ENCODE results near the gene NHS.
"Not testable (repeated sequence)": the region's sequence is repeated elsewhere in the genome, so short reads cannot be mapped to it uniquely, and the experiment has no call there.

NHS gene

GRCh38 chrX:17442898-17443297 lies 67.9 kb downstream of the NHS start:
- TF ChIP-seq CTCF (IDR thresholded peaks at IDR 0.05; ENCODE audit: insufficient read depth, missing control alignments) = no peak
- FAIRE-seq (no peak), DNase-seq (ENCODE audit: insufficient read length, low spot score) (no peak)

GRCh38 chrX:17443556-17443955 lies 68.6 kb downstream of the NHS start:
- FAIRE-seq (no peak), DNase-seq (ENCODE audit: insufficient read length, low spot score) (no peak)
- no peak for TF ChIP-seq CTCF (IDR thresholded peaks at IDR 0.05; ENCODE audit: insufficient read depth, missing control alignments)

GRCh38 chrX:17446269-17446668 lies 71.3 kb downstream of the NHS start:
- not testable (repeated sequence) for DNase-seq (ENCODE audit: insufficient read length, low spot score); FAIRE-seq

- no peak for TF ChIP-seq CTCF (IDR thresholded peaks at IDR 0.05; ENCODE audit: insufficient read depth, missing control alignments)
- FAIRE-seq (no peak), DNase-seq (ENCODE audit: insufficient read length, low spot score) (no peak)
Measured at GRCh38 chrX:17448188-17448587, 73.2 kb downstream of the NHS start.

- no peak for DNase-seq (ENCODE audit: insufficient read length, low spot score)
- no peak for FAIRE-seq
- TF ChIP-seq CTCF (IDR thresholded peaks at IDR 0.05; ENCODE audit: insufficient read depth, missing control alignments) = no peak
Measured at GRCh38 chrX:17449866-17450265, 74.9 kb downstream of the NHS start.

GRCh38 chrX:17453788-17454187 lies 78.8 kb downstream of the NHS start:
- no peak for TF ChIP-seq CTCF (IDR thresholded peaks at IDR 0.05; ENCODE audit: insufficient read depth, missing control alignments)
- FAIRE-seq (no peak), DNase-seq (ENCODE audit: insufficient read length, low spot score) (no peak)

- TF ChIP-seq CTCF (IDR thresholded peaks at IDR 0.05; ENCODE audit: insufficient read depth, missing control alignments) = no peak
- DNase-seq (ENCODE audit: insufficient read length, low spot score) (no peak), FAIRE-seq (no peak)
Measured at GRCh38 chrX:17456526-17456925, 81.5 kb downstream of the NHS start.

GRCh38 chrX:17459008-17459611 lies 84.1 kb downstream of the NHS start:
- DNase-seq (ENCODE audit: insufficient read length, low spot score) = no peak
- FAIRE-seq = no peak
- no peak for TF ChIP-seq CTCF (IDR thresholded peaks at IDR 0.05; ENCODE audit: insufficient read depth, missing control alignments)

Measured in D721Med (cell line).